HG03457 (cell line): ENCODE data around the gene DCLRE1A.
"Not testable (repeated sequence)": the region's sequence is repeated elsewhere in the genome, so short reads cannot be mapped to it uniquely, and the experiment has no call there.

Source experiments
- ATAC-seq: cut with Tn5 transposase; IDR thresholded peaks from one replicate; pipeline ENCODE4 v1.9.1; 2021; ENCODE audit warnings: moderate number of reproducible peaks; ENCODE audit not compliant: unreplicated experiment

Gene DCLRE1A

DNA sequence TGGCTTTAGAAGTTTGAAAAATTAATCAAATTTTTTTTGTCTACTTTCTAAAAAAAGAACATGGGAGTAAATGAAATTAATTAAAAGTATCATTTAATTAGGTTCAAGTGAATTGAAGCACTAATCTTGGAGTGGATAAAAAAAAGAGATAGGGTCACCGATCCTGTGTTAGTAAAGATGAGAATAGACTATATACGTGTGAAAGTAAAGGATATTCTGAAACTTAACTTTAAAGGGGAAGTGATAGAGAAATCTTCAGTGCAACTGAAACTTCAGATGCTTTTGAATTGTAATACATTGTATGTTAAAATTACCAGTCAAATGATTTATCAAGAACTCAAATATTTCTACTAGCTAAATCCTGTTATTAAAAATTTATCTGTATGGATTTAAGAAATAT is 5.4 kb upstream of the DCLRE1A start:
- ATAC-seq: no peak

GRCh38 chr10:113858541-113858940 is 4.7 kb upstream of the DCLRE1A start:
- no peak for ATAC-seq

DNA sequence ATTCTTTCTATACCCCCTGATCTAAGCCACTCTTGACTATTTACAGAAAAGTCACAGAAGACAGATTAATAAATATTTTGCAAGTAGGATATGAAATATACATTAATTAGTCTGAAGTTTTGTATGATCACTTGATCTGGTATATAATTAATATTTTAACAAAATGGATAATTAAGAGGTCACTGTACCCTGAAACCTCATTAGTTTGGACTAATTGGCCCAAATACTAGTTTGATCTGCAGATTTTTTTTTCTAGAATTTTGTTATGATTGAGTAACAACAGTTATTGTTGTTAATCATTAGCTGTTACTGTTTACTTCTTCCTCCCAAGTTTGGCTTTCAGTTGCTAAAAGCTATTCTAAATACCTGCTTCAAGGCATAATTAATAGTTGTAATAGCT is 3.3 kb upstream of the DCLRE1A start:
- no peak for ATAC-seq

DNA sequence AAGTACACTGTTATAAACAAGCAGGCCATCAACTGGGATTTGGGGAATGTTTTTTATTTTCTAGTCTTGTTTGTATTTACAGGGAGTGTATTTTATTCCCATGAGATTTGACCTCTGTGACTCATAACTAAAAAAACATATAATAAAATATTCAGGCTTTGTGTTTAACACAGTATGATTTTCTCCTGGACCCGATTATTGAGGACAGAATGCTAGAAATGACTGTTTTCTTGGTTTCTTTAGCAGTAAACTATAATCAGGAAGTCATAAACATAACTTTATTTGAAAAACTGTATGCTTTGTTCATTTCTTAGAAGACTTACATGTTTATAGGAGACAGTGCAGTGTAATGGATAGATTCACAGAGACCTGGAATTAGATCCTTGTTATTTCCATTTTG is 2.7 kb upstream of the DCLRE1A start:
- ATAC-seq: no peak

DNA sequence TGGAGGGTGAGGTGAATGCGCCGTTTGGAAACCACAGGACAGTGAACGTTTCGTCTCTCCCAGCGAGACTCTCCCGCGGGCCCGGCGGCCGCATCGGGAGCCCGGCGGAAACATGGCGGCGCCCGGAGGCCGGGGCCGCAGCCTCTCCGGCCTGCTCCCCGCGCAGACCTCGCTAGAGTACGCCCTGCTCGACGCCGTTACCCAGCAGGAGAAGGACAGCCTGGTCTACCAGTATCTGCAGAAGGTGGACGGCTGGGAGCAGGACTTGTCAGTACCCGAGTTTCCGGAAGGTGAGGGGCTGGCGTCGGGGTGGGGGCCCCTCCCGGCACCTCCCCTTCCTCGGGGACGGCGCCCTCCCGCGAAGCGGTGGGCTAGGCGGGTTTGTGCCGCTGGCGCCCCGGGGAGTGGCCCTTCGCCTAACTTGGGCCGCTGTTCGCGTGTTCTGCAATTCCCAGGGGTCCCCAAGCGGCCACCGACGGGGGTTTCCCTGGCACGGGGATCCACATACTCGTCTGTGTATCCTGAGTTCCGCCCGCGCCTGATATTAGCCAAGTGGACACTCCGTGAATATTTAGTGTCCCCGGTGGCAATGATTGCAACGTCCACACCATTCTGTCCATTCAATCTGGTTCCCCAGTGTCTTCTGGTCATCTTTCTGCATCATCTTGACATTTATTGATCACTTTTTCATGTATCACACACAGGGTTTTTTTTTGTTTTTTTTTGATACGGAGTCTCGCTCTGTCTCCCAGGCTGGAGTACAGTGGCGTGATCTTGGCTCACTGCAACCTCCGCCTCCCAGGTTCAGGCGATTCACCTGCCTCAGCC is 1.1 kb upstream of the DCLRE1A start:
- ATAC-seq: peak; percentile 30

DNA sequence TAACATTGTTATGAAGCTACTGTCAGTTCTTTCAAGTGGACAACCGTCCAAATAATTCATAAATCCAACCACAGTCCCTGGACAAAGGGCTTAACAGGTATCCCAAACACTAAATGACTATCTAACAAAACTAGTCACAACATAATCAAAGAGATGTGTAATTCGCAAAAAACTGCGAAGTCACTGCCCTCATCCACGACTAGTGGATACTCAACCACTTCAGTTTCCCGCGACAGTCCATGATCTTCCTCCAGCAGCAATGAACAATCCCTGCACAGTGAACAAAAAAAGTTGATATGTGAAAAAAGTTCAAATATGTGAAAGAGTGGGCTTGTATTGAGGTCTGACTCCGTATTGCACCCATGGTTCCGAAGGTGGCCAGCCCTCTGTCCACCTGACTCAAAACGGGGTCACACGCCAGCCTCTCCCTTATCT is 287 bp downstream of the DCLRE1A start:
- no peak for ATAC-seq

DNA sequence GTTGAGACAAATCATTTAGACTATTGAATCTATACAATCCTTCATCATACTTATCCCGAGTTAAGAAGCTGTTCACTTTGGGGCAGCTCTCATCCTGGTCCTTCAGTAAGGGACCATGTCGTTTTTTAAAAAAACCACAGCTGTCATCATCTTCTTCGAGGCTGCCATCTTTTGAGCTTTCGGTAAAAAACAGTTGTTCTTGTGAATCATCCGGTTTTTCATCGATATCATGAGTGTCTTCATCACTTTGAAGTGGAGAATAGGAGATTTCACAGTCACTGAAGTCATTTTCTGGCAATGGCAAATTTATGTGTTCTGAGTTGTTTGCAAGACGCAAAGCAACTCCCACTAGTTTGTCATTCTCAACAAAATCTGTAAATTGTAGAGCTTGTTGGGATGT is 3.9 kb downstream of the DCLRE1A start:
- ATAC-seq: no peak

- no peak for ATAC-seq
These were observed 4.6 kb downstream of the DCLRE1A start for GRCh38 chr10:113849140-113849803.

- no peak for ATAC-seq
These were observed 7.8 kb downstream of the DCLRE1A start for GRCh38 chr10:113846036-113846435.

GRCh38 chr10:113843972-113844485 is 9.9 kb downstream of the DCLRE1A start:
- ATAC-seq: no peak

- ATAC-seq: no peak
These were observed 11.7 kb downstream of the DCLRE1A start for GRCh38 chr10:113842171-113842570.

DNA sequence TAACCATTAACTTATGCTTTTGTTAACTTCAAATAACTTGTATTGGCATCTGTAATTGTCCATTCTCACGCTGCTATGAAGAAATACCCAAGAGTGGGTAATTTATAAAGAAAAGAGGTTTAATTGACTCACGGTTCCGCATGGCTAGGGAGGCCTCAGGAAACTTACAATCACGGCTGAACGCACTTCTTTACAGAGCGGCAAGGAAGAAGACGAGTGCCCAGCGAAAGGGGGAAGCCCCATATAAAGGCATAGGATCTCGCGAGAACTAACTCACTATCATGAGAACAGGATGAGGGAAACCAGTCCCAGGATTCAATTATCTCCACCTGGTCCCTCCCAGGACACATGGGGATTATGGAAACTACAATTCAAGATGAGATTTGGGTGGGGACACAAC is 25.3 kb downstream of the DCLRE1A start:
- ATAC-seq: not testable (repeated sequence)

- no peak for ATAC-seq
These were observed 28.1 kb downstream of the DCLRE1A start for GRCh38 chr10:113825791-113826190.

- ATAC-seq: no peak
These were observed 30.5 kb downstream of the DCLRE1A start for GRCh38 chr10:113823389-113823788.

DNA sequence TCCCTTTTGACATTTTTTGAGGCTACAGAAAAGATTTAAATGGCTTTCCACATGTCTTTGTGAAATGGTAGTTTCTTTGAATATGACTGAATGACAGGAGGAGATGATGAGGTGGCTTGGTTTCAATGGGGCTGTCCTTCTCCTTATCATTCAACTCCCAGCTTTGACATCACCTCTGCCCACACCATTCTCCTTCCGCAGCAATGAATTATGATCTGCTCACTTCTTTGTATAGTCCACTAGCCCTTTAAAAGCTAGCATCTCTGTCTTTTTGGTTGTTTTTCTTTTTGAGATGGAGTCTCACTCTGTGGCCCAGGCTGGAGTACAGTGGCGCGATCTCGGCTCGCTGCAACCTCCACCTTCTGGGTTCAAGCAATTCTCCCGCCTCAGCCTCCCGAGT is 31.7 kb downstream of the DCLRE1A start:
- no peak for ATAC-seq

GRCh38 chr10:113821306-113821705 is 32.6 kb downstream of the DCLRE1A start:
- ATAC-seq: not testable (repeated sequence)

DNA sequence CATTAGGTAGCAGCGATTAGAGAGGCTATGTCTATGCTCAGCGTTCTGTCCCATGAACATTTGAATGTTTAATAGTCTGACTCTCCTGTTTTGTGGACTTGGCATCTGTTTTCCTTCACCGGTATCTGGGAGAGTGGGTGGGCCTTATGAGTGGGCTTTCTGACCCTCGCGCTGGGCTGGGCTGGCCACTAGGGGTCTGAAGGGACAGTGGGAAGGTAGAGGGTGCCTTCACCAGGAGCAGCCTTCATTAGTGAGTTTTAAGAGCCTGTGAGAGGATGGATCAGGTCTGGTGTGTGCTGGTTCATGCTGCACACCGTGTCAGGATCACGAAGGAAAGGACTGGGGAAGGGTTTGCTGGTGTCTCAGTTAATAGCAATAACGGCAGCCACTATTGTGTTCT is 33.4 kb downstream of the DCLRE1A start:
- no peak for ATAC-seq

DNA sequence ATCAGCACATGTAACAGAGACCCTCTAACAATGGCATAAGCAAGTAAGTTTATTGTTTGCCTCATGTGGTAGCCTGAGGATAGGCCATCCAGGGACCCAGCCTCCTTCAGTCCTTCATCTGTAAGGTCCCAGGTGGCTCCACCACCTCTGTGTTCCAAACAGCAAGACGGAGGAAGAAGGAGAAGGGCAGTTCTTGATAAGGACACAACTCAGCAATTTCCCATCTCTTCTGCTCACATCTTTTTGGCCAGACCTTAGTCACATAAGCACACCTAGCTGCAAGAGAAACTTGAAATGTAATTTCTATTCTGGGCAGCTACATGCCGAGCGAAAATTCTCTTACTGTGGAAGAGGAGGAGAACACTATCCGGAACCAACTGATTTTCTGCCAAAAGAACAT is 33.9 kb downstream of the DCLRE1A start:
- no peak for ATAC-seq

GRCh38 chr10:113814700-113815099 is 39.2 kb downstream of the DCLRE1A start:
- ATAC-seq: not testable (repeated sequence)

DNA sequence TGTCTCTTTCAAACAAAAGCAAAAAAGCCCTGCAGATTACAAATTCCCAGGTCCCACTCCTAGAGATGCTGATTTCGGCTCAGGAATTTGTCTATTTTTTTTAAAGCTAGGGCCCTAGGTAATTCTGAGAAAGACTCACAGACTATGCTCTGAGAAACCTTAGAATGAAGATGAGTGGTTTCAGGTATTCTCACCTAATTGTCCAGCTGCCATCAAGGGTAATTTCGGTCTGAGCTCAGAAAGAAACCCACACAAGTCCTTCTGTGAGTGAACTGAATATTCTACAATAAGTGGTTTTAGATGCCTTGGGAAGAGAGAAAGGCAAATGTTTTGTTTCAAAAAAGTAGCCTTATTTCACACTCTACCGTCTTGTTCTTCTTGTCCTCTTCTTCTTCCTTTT is 45.7 kb downstream of the DCLRE1A start:
- no peak for ATAC-seq

DNA sequence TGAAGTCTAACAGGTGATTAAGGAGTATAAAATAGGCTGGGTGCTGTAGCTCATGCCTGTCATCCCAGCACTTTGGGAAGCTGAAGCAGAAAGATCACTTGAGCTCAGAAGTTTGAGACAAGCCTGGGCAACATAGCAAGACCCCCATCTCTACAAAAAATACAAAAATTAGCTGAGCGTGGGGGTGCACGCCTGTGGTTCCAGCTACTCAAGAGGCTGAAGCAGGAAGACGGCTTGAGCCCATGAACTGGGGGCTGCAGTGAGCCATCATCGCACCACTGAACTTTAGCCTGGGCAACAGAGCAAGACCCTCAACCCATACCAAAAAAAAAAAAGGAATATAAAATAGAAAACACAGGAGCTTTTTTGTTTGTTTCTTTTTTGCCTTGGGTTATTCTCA is 47.4 kb downstream of the DCLRE1A start:
- no peak for ATAC-seq

- ATAC-seq: no peak
These were observed 50.9 kb downstream of the DCLRE1A start for GRCh38 chr10:113802997-113803396.
